AG04449 (cell line): Measurements from ENCODE around the gene SRRM2.

ENCODE experiments used
- CTCF ChIA-PET: fragments of 350-600 bp; formaldehyde crosslinking; extraction: SDS; loops from one replicate; lab custom pipeline; 2021; ENCODE audit warnings: antibody characterized with exemption; lab: Yijun Ruan, JAX
- POLR2A ChIA-PET: fragments of 400-600, 350-600 bp; formaldehyde crosslinking; extraction: SDS; loops from one replicate; lab custom pipeline; 2020; ENCODE audit warnings: antibody characterized with exemption, inconsistent platforms; lab: Yijun Ruan, JAX
- DNase-seq: peaks from one replicate; pipeline ENCODE4 v3.0.0-alpha.2; 2010; ENCODE audit warnings: low read depth, low spot score
- H3K4me3 ChIP-seq: 2 replicates; pipeline ENCODE4 v1.5.1; 2011; ENCODE audit warnings: low read depth, mild to moderate bottlenecking, control low read depth, low read length
- TF ChIP-seq, protein P1 (sequence below): IDR thresholded peaks from one replicate; pipeline ENCODE4 v1.5.1; 2011; ENCODE audit warnings: mild to moderate bottlenecking, moderate library complexity, low read length, control low read depth, inconsistent platforms; ENCODE audit not compliant: insufficient read depth; ENCODE audit errors: missing control alignments

Gene SRRM2

GRCh38 chr16:2767140-2767731 lies 14.8 kb downstream of the SRRM2 start:
- ChIA-PET CTCF (interaction anchor here (0.6 to 2.6 kb wide), 3 partner anchors 10 to 101 kb away, joined by 3 to 12 read pairs (median 3); no protein-coding TSS in a partner anchor), POLR2A (interaction anchor here (1.0 kb wide), 1 partner anchor 10 kb away, joined by 5 read pairs; no protein-coding TSS in a partner anchor)
- DNase-seq, result no peak
- TF ChIP-seq, protein P1, sequence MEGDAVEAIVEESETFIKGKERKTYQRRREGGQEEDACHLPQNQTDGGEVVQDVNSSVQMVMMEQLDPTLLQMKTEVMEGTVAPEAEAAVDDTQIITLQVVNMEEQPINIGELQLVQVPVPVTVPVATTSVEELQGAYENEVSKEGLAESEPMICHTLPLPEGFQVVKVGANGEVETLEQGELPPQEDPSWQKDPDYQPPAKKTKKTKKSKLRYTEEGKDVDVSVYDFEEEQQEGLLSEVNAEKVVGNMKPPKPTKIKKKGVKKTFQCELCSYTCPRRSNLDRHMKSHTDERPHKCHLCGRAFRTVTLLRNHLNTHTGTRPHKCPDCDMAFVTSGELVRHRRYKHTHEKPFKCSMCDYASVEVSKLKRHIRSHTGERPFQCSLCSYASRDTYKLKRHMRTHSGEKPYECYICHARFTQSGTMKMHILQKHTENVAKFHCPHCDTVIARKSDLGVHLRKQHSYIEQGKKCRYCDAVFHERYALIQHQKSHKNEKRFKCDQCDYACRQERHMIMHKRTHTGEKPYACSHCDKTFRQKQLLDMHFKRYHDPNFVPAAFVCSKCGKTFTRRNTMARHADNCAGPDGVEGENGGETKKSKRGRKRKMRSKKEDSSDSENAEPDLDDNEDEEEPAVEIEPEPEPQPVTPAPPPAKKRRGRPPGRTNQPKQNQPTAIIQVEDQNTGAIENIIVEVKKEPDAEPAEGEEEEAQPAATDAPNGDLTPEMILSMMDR, result no peak
- H3K4me3 ChIP-seq, result no peak overlapping the region

DNA sequence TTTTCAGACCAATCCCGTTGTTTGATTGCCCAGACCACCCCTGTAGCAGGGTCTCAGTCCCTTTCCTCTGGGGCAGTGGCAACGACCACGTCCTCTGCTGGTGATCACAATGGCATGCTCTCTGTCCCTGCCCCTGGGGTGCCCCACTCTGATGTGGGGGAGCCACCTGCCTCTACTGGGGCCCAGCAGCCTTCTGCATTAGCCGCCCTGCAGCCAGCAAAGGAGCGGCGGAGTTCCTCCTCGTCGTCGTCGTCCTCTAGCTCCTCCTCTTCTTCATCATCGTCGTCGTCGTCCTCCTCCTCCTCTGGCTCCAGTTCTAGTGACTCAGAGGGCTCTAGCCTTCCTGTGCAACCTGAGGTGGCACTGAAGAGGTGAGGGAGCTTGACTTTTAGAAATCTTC lies 15.5 kb downstream of the SRRM2 start:
- CTCF ChIA-PET, result interaction anchor here (0.6 to 2.6 kb wide), 3 partner anchors 9 to 100 kb away, joined by 3 to 12 read pairs (median 7); no protein-coding TSS in a partner anchor

DNA sequence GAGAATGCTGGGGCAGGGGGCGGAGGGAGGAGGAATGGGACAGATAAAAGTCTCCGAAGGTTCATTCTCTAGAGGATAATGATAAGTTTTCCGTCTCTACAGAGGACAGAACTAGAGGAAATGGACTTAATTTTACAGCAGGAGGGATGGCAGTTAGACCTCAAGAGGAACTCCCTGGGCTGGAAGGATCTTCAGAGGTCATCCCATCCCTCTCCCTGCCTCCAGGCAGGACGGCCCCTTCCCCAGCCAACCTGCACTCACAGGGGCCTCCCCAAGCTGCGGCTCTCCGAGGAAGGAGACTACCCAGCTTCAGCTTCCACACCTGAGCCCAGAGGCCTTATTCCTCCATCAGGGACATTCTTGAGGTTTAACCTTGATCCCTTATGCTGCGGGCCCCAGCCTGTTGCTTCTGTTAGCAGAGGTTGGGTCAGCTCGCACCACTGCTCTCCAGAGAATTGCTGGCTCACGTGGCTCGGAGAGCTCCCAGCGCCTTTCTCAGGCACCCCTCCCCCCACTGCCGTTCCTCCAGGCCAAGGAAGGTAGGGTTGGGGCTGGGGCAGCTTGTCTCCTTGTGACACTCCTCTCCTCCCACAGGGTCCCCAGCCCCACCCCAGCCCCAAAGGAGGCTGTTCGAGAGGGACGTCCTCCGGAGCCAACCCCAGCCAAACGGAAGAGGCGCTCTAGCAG lies 16.1 kb downstream of the SRRM2 start:
- H3K4me3 ChIP-seq, result no peak overlapping the region
- POLR2A ChIA-PET, result no interaction called here
- DNase-seq, result no peak
- TF ChIP-seq, protein P1, result no peak
- CTCF ChIA-PET, result interaction anchor here (1.7 to 2.6 kb wide), 2 partner anchors 10 to 100 kb away, joined by 7 to 12 read pairs; no protein-coding TSS in a partner anchor

More for the DNA sequence above, 15.5 kb downstream of the SRRM2 start:
- DNase-seq, result no peak
- POLR2A ChIA-PET, result no interaction called here
- H3K4me3 ChIP-seq, result no peak overlapping the region
- TF ChIP-seq, protein P1, result no peak

- ChIA-PET CTCF (interaction anchor here (1.7 to 2.6 kb wide), 2 partner anchors 10 to 99 kb away, joined by 7 to 12 read pairs; no protein-coding TSS in a partner anchor), POLR2A (no interaction called here)
- TF ChIP-seq, protein P1, result no peak
- no peak overlapping the region for H3K4me3 ChIP-seq
- DNase-seq, result no peak
Measured at GRCh38 chr16:2769100-2769529, 16.7 kb downstream of the SRRM2 start.

DNA sequence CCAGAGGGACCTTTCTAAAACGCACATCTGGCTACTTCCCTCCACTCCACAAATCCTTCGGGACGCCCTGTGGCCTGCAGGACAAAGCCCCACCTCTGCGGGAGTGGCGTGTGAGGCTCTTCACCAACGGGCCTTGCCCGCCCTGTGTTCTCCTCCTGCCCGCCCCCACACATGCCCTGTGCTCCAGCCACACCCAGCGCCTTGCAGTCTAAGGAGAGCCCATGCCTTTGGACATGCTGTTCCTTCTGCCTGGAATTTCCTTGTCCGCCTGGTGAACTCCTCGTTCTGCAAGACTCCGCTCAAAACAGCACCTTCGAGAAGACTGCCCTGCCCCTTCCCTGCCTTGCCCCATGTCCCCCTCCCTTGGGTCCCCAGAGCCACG lies 17.2 kb downstream of the SRRM2 start:
- no peak for DNase-seq
- POLR2A ChIA-PET, result interaction anchor here (1.3 kb wide), 1 partner anchor 17 kb away, joined by 4 read pairs; the partner anchor contains the start of gene SRRM2
- TF ChIP-seq, protein P1, result no peak
- H3K4me3 ChIP-seq, result no peak overlapping the region
- CTCF ChIA-PET, result no interaction called here
